ENCODE results near the gene FGF9. TPM values are rescaled to one million over a fixed set of nuclear protein-coding genes. Genes with fewer than 3 reads are reported as not detected.

FGF9 gene
- total RNA-seq, 2 donors from 2014 or later, result 0.07 TPM; not detected in 1

GRCh38 chr13:21668732-21669275 lies 2.1 kb upstream of the FGF9 start:
- no peaks in the 10 kb centered on the region for H3K36me3 Mint-ChIP-seq (ENCODE audit: low read depth)
- H3K9ac ChIP-seq (ENCODE audit: extremely low read depth, low read length, poor library complexity, severe bottlenecking), result no peak overlapping the region
- peak overlapping the region; percentile 69 for H3K4me3 Mint-ChIP-seq
- DNase-seq, result peak; percentile 59
- H3K27ac ChIP-seq (ENCODE audit: low read depth, low read length), result no peak overlapping the region
- peaks cover 18% of the 10 kb centered on the region for H3K4me1 Mint-ChIP-seq
- H3K27me3 Mint-ChIP-seq (ENCODE audit: insufficient read depth), result peaks cover 79% of the 10 kb centered on the region
- no peaks in the 10 kb centered on the region for H3K9me3 ChIP-seq (ENCODE audit: control insufficient read depth, low read length)
- H3K4me1 ChIP-seq (ENCODE audit: control insufficient read depth, insufficient read depth, low read length), result peaks cover 7% of the 10 kb centered on the region
- no peaks in the 10 kb centered on the region for H3K36me3 ChIP-seq (ENCODE audit: control insufficient read depth, insufficient read depth, low read length)
- peak overlapping the region; percentile 84 for H3K4me3 ChIP-seq (ENCODE audit: low read length)
- H3K27ac Mint-ChIP-seq, result no peak overlapping the region
- no peaks in the 10 kb centered on the region for H3K9me3 Mint-ChIP-seq
- peaks cover 65% of the 10 kb centered on the region for H3K27me3 ChIP-seq (ENCODE audit: control insufficient read depth, insufficient read depth, low read length, poor library complexity, severe bottlenecking)
- 8% methylated on average over 22 to 23 of the region's 23 CpGs for WGBS, 2 experiments (ENCODE audit: insufficient coverage in 1 of 2, insufficient read length in 1 of 2)
- TF ChIP-seq CTCF (conservative IDR thresholded peaks at IDR 0.05), result no peak

- Mint-ChIP-seq H3K27ac (no peak overlapping the region), H3K4me3 (peak overlapping the region; percentile 69), H3K27me3 (ENCODE audit: insufficient read depth) (peaks cover 84% of the 10 kb centered on the region), H3K9me3 (no peaks in the 10 kb centered on the region), H3K36me3 (ENCODE audit: low read depth) (no peaks in the 10 kb centered on the region), H3K4me1 (peaks cover 20% of the 10 kb centered on the region)
- DNase-seq, result peak; percentile 83
- H3K4me1 ChIP-seq (ENCODE audit: control insufficient read depth, insufficient read depth, low read length), result peaks cover 4% of the 10 kb centered on the region
- WGBS, 2 experiments (ENCODE audit: insufficient coverage in 1 of 2, insufficient read length in 1 of 2), result 0 to 4% methylated on average over 17 to 69 of the region's 70 CpGs
- H3K9ac ChIP-seq (ENCODE audit: extremely low read depth, low read length, poor library complexity, severe bottlenecking), result peak overlapping the region; percentile 6
- peak overlapping the region; percentile 77 for H3K27ac ChIP-seq (ENCODE audit: low read depth, low read length)
- TF ChIP-seq CTCF (conservative IDR thresholded peaks at IDR 0.05), result no peak
- H3K27me3 ChIP-seq (ENCODE audit: control insufficient read depth, insufficient read depth, low read length, poor library complexity, severe bottlenecking), result peaks cover 73% of the 10 kb centered on the region
- H3K4me3 ChIP-seq (ENCODE audit: low read length), result peak overlapping the region; percentile 84
- H3K9me3 ChIP-seq (ENCODE audit: control insufficient read depth, low read length), result no peaks in the 10 kb centered on the region
- H3K36me3 ChIP-seq (ENCODE audit: control insufficient read depth, insufficient read depth, low read length), result no peaks in the 10 kb centered on the region
Observed at GRCh38 chr13:21670006-21670882, 629 bp upstream of the FGF9 start.

GRCh38 chr13:21671620-21672286 lies 880 bp downstream of the FGF9 start:
- Mint-ChIP-seq H3K27me3 (ENCODE audit: insufficient read depth) (peaks cover 88% of the 10 kb centered on the region), H3K4me1 (peaks cover 30% of the 10 kb centered on the region), H3K36me3 (ENCODE audit: low read depth) (no peaks in the 10 kb centered on the region), H3K27ac (no peak overlapping the region), H3K9me3 (no peaks in the 10 kb centered on the region), H3K4me3 (peak overlapping the region; percentile 69)
- H3K9ac ChIP-seq (ENCODE audit: extremely low read depth, low read length, poor library complexity, severe bottlenecking), result no peak overlapping the region
- H3K27ac ChIP-seq (ENCODE audit: low read depth, low read length), result no peak overlapping the region
- H3K9me3 ChIP-seq (ENCODE audit: control insufficient read depth, low read length), result no peaks in the 10 kb centered on the region
- TF ChIP-seq CTCF (conservative IDR thresholded peaks at IDR 0.05), result no peak
- H3K27me3 ChIP-seq (ENCODE audit: control insufficient read depth, insufficient read depth, low read length, poor library complexity, severe bottlenecking), result peaks cover 88% of the 10 kb centered on the region
- peaks cover 4% of the 10 kb centered on the region for H3K4me1 ChIP-seq (ENCODE audit: control insufficient read depth, insufficient read depth, low read length)
- DNase-seq, result peak; percentile 49
- no peaks in the 10 kb centered on the region for H3K36me3 ChIP-seq (ENCODE audit: control insufficient read depth, insufficient read depth, low read length)
- peak overlapping the region; percentile 70 for H3K4me3 ChIP-seq (ENCODE audit: low read length)
- WGBS, 2 experiments (ENCODE audit: insufficient coverage in 1 of 2, insufficient read length in 1 of 2), result 3 to 4% methylated on average over 6 to 15 of the region's 15 CpGs
